ENCODE measurements around the gene DCUN1D2.

GRCh38 chr13:113489171-113489548 is 1.4 kb downstream of the DCUN1D2 start:
- TF ChIP-seq, protein P1, sequence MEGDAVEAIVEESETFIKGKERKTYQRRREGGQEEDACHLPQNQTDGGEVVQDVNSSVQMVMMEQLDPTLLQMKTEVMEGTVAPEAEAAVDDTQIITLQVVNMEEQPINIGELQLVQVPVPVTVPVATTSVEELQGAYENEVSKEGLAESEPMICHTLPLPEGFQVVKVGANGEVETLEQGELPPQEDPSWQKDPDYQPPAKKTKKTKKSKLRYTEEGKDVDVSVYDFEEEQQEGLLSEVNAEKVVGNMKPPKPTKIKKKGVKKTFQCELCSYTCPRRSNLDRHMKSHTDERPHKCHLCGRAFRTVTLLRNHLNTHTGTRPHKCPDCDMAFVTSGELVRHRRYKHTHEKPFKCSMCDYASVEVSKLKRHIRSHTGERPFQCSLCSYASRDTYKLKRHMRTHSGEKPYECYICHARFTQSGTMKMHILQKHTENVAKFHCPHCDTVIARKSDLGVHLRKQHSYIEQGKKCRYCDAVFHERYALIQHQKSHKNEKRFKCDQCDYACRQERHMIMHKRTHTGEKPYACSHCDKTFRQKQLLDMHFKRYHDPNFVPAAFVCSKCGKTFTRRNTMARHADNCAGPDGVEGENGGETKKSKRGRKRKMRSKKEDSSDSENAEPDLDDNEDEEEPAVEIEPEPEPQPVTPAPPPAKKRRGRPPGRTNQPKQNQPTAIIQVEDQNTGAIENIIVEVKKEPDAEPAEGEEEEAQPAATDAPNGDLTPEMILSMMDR (conservative IDR thresholded peaks at IDR 0.05) = no peak
- TF ChIP-seq EZH2 (IDR thresholded peaks at IDR 0.05; ENCODE audit: low read depth) = no peak
